Suprapubic skin (tissue), 4 donors: Measurements from ENCODE around the gene CREBRF.

ENCODE experiments used
- POLR2A ChIP-seq, 2 donors: fragments of 450-650 bp; IDR thresholded peaks; one replicate each; pipeline ENCODE4 v1.6.1; 2017; ENCODE audit warnings: antibody characterized with exemption in 2 of 2, mild to moderate bottlenecking in 2 of 2, moderate library complexity in 2 of 2
- POLR2AphosphoS5 ChIP-seq, 3 donors: sonication (generic); formaldehyde crosslinking; IDR thresholded peaks; one replicate each; pipeline ENCODE4 v1.6.1; 2017; ENCODE audit warnings: antibody characterized with exemption in 3 of 3
- TF ChIP-seq, protein P1 (sequence below), 2 donors: fragments of 200-600 bp in 1 of 2; fragments of 450-650 bp in 1 of 2; sonication (generic) in 1 of 2; IDR thresholded peaks; one replicate each; pipeline ENCODE4 v1.5.1; 2016 to 2019; ENCODE audit warnings: antibody characterized with exemption in 2 of 2, mild to moderate bottlenecking in 1 of 2, moderate library complexity in 1 of 2

GRCh38 chr5:173035904-173036707 lies 20.0 kb upstream of the CREBRF start:
- TF ChIP-seq, protein P1, sequence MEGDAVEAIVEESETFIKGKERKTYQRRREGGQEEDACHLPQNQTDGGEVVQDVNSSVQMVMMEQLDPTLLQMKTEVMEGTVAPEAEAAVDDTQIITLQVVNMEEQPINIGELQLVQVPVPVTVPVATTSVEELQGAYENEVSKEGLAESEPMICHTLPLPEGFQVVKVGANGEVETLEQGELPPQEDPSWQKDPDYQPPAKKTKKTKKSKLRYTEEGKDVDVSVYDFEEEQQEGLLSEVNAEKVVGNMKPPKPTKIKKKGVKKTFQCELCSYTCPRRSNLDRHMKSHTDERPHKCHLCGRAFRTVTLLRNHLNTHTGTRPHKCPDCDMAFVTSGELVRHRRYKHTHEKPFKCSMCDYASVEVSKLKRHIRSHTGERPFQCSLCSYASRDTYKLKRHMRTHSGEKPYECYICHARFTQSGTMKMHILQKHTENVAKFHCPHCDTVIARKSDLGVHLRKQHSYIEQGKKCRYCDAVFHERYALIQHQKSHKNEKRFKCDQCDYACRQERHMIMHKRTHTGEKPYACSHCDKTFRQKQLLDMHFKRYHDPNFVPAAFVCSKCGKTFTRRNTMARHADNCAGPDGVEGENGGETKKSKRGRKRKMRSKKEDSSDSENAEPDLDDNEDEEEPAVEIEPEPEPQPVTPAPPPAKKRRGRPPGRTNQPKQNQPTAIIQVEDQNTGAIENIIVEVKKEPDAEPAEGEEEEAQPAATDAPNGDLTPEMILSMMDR (IDR thresholded peaks at IDR 0.05), result no peak
- TF ChIP-seq POLR2AphosphoS5 (IDR thresholded peaks at IDR 0.05) (no peak), POLR2A (IDR thresholded peaks at IDR 0.05) (no peak)
